AG04450 (cell line): ENCODE results near the gene PON3. TPM values are rescaled to one million over a fixed set of nuclear protein-coding genes. Genes with fewer than 3 reads are reported as not detected.

Source experiments
- CTCF ChIA-PET: fragments of 300-600, 350-600 bp; formaldehyde crosslinking; extraction: SDS; loops from one replicate; lab custom pipeline; 2022; ENCODE audit warnings: antibody characterized with exemption, inconsistent platforms; lab: Charles Lee
- POLR2A ChIA-PET: fragments of 350-600 bp; formaldehyde crosslinking; extraction: SDS; loops from one replicate; lab custom pipeline; 2021; ENCODE audit warnings: antibody characterized with exemption, inconsistent platforms; lab: Yijun Ruan, JAX
- DNase-seq: peaks from one replicate; pipeline ENCODE4 v3.0.0-alpha.2; 2011; ENCODE audit warnings: low read depth, low spot score
- H3K27ac ChIP-seq: one replicate; pipeline ENCODE4 v1.5.1; 2012; ENCODE audit warnings: low read depth, low read length, control low read depth
- H3K27me3 ChIP-seq: one replicate; pipeline ENCODE4 v1.6.0; 2012; ENCODE audit warnings: low read length; ENCODE audit not compliant: control insufficient read depth, insufficient read depth
- H3K4me3 ChIP-seq: 2 replicates; pipeline ENCODE4 v1.5.1; 2011; ENCODE audit warnings: mild to moderate bottlenecking, low read depth, low read length, control low read depth
- H3K9me3 ChIP-seq: 2 replicates; pipeline ENCODE4 v1.5.1; 2012; ENCODE audit warnings: low read length; ENCODE audit not compliant: control insufficient read depth, insufficient read depth
- polyA minus RNA-seq: library from RNA; depleted of rRNA, polyadenylated mRNA; stranded (reverse); fragments of >200 nt; gene quantifications from 2 replicates; pipeline ENCODE4 v1.2.3, GENCODE V29; 2011; rRNA and poly(A)+ RNA removed
- polyA plus RNA-seq: library from polyadenylated mRNA; depleted of rRNA; stranded (reverse); fragments of >200 nt; gene quantifications from 2 replicates; pipeline ENCODE4 v1.2.3, GENCODE V29; 2011; rRNA removed
- TF ChIP-seq, protein P1 (sequence below): IDR thresholded peaks from 2 replicates; pipeline ENCODE4 v1.5.1; 2011; ENCODE audit warnings: low read depth, low read length, control low read depth, inconsistent platforms

Gene PON3
- polyA plus RNA-seq, result 0.20 TPM in 1 of 2 replicates, not detected in the other
- not detected in 2 replicates for polyA minus RNA-seq

- Histone ChIP-seq H3K27me3 (peaks cover 9% of the 10 kb centered on the region), H3K4me3 (no peak within 1 kb of the TSS), H3K9me3 (peaks cover 7% of the 10 kb centered on the region; the same call in 1 of the 2 replicates), H3K27ac (no peak within 1 kb of the TSS)
- CTCF ChIA-PET, result interaction anchor here (0.6 to 1.1 kb wide), 2 partner anchors 80 to 422 kb away, joined by 3 to 4 read pairs; no protein-coding TSS in a partner anchor
- TF ChIP-seq, protein P1, sequence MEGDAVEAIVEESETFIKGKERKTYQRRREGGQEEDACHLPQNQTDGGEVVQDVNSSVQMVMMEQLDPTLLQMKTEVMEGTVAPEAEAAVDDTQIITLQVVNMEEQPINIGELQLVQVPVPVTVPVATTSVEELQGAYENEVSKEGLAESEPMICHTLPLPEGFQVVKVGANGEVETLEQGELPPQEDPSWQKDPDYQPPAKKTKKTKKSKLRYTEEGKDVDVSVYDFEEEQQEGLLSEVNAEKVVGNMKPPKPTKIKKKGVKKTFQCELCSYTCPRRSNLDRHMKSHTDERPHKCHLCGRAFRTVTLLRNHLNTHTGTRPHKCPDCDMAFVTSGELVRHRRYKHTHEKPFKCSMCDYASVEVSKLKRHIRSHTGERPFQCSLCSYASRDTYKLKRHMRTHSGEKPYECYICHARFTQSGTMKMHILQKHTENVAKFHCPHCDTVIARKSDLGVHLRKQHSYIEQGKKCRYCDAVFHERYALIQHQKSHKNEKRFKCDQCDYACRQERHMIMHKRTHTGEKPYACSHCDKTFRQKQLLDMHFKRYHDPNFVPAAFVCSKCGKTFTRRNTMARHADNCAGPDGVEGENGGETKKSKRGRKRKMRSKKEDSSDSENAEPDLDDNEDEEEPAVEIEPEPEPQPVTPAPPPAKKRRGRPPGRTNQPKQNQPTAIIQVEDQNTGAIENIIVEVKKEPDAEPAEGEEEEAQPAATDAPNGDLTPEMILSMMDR, result no peak
- no peak for DNase-seq
- POLR2A ChIA-PET, result no interaction called here
Measured at GRCh38 chr7:95396136-95397032, at the start of gene PON3. PON3 (minus strand) TSS chr7:95396375; CDS start chr7:95396350, 25 bp downstream.

GRCh38 chr7:95444796-95445195 is 48.6 kb upstream of the PON3 start:
- H3K9me3 ChIP-seq, result no peaks in the 10 kb centered on the region
- ChIA-PET POLR2A (no interaction called here), CTCF (no interaction called here)
- no peak overlapping the region for H3K4me3 ChIP-seq
- H3K27me3 ChIP-seq, result no peaks in the 10 kb centered on the region
- TF ChIP-seq, protein P1, result no peak
- no peak overlapping the region for H3K27ac ChIP-seq
- no peak for DNase-seq

- ChIA-PET POLR2A (no interaction called here), CTCF (no interaction called here)
- Histone ChIP-seq H3K27ac (no peak overlapping the region), H3K27me3 (no peaks in the 10 kb centered on the region), H3K9me3 (no peaks in the 10 kb centered on the region), H3K4me3 (no peak overlapping the region)
- DNase-seq, result no peak
- TF ChIP-seq, protein P1, result no peak
Measured at GRCh38 chr7:95441042-95441823, 45.1 kb upstream of the PON3 start.

DNA sequence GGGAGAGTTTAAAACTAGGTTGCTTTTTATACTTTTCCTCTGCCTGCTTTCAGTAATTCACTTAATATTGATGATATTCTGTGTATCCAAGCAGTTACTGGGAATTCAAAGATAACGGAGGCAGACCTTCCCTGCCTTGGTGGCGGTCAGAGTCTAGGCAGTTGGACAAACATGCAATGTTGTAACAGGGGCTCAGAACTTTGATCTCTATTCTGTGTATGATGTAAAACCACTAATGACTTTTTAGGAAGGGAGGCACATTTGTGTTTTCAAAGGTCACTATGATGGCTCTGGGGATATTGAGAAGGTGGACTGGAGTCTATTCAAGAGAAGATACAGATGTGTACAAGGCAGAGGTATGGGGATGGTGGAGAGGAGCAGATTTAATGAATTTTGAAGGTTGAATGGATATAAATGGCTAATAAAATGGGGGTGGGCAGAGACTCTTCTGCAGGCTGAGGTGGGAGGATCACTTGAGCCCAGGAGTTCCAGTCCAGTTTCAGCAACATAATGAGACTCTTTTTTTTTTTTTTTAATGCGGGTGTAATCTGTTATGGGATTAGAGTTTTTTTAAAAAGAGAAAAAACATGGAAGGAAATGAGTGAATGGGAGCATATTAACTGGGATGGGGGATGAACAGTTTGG is 44.3 kb upstream of the PON3 start:
- Histone ChIP-seq H3K9me3 (no peaks in the 10 kb centered on the region), H3K27ac (no peak overlapping the region), H3K4me3 (no peak overlapping the region), H3K27me3 (no peaks in the 10 kb centered on the region)
- ChIA-PET POLR2A (no interaction called here), CTCF (interaction anchor here (0.7 kb wide), 1 partner anchor 30 kb away, joined by 3 read pairs; no protein-coding TSS in a partner anchor)
- TF ChIP-seq, protein P1, result no peak
- DNase-seq, result no peak
